Glutamatergic neuron (in vitro differentiated cells): ENCODE data around the gene PACSIN2. TPM values are rescaled to one million over a fixed set of nuclear protein-coding genes. Genes with fewer than 3 reads are reported as not detected.

Experiments
- DNase-seq: peaks from one replicate; pipeline ENCODE4 v3.0.0; 2022
- H3K27ac Mint-ChIP-seq: one replicate; pipeline ENCODE4 v1.8.0; 2020; ENCODE audit warnings: mild to moderate bottlenecking, mixed read lengths, inconsistent platforms; ENCODE audit not compliant: unreplicated experiment
- H3K27me3 Mint-ChIP-seq: one replicate; pipeline ENCODE4 v1.8.0; 2020; ENCODE audit warnings: mild to moderate bottlenecking, moderate library complexity, mixed read lengths, inconsistent platforms; ENCODE audit not compliant: unreplicated experiment
- H3K36me3 Mint-ChIP-seq: one replicate; pipeline ENCODE4 v1.8.0; 2020; ENCODE audit warnings: mild to moderate bottlenecking, mixed read lengths, inconsistent platforms; ENCODE audit not compliant: unreplicated experiment
- H3K4me1 Mint-ChIP-seq: one replicate; pipeline ENCODE4 v1.8.0; 2020; ENCODE audit warnings: mild to moderate bottlenecking, low read depth, mixed read lengths, inconsistent platforms; ENCODE audit not compliant: unreplicated experiment
- H3K4me3 Mint-ChIP-seq: one replicate; pipeline ENCODE4 v1.8.0; 2020; ENCODE audit warnings: mild to moderate bottlenecking, mixed read lengths, inconsistent platforms; ENCODE audit not compliant: unreplicated experiment
- H3K9me3 Mint-ChIP-seq: one replicate; pipeline ENCODE4 v1.8.0; 2020; ENCODE audit warnings: mild to moderate bottlenecking, moderate library complexity, mixed read lengths, inconsistent platforms; ENCODE audit not compliant: unreplicated experiment
- CTCF ChIP-seq: fragments of 200-600 bp; sonication (generic); IDR thresholded peaks from one replicate; pipeline ENCODE4 v1.5.0; 2021; ENCODE audit not compliant: partially characterized antibody, unreplicated experiment
- total RNA-seq: library from RNA; stranded (reverse); fragmentation: NEBNext Ultra II Directional; extraction: Animal tissue kit (Norgen Biotek cat#: 25700); gene quantifications from one replicate; pipeline ENCODE4 v1.2.1, GENCODE V29; 2021; ENCODE audit not compliant: unreplicated experiment

The PACSIN2 gene
- total RNA-seq, 1 donor from 2014 or later = 47.3 TPM

GRCh38 chr22:42992886-42993479 lies 22.0 kb downstream of the PACSIN2 start:
- H3K4me3 Mint-ChIP-seq = no peak overlapping the region
- H3K36me3 Mint-ChIP-seq = no peaks in the 10 kb centered on the region
- H3K27me3 Mint-ChIP-seq = peaks cover 5% of the 10 kb centered on the region
- no peaks in the 10 kb centered on the region for H3K4me1 Mint-ChIP-seq
- DNase-seq = no peak
- H3K9me3 Mint-ChIP-seq = peaks cover 2% of the 10 kb centered on the region
- H3K27ac Mint-ChIP-seq = no peak overlapping the region
- TF ChIP-seq CTCF = no peak

GRCh38 chr22:42992092-42992491 lies 22.9 kb downstream of the PACSIN2 start:
- no peak for DNase-seq
- TF ChIP-seq CTCF = no peak
- Mint-ChIP-seq H3K4me1 (peaks cover under 1% of the 10 kb centered on the region), H3K36me3 (no peaks in the 10 kb centered on the region), H3K9me3 (peaks cover 4% of the 10 kb centered on the region), H3K4me3 (no peak overlapping the region), H3K27ac (no peak overlapping the region), H3K27me3 (peaks cover 8% of the 10 kb centered on the region)

- Mint-ChIP-seq H3K4me3 (no peak overlapping the region), H3K36me3 (no peaks in the 10 kb centered on the region), H3K9me3 (peaks cover 4% of the 10 kb centered on the region), H3K27ac (no peak overlapping the region), H3K27me3 (peaks cover 8% of the 10 kb centered on the region), H3K4me1 (peaks cover 8% of the 10 kb centered on the region)
- no peak for DNase-seq
- no peak for TF ChIP-seq CTCF
Observed at GRCh38 chr22:42991010-42991651, 23.8 kb downstream of the PACSIN2 start.

GRCh38 chr22:42990131-42990838 lies 24.7 kb downstream of the PACSIN2 start:
- no peak overlapping the region for H3K4me3 Mint-ChIP-seq
- TF ChIP-seq CTCF = no peak
- H3K9me3 Mint-ChIP-seq = peaks cover 4% of the 10 kb centered on the region
- peaks cover 15% of the 10 kb centered on the region for H3K4me1 Mint-ChIP-seq
- H3K27me3 Mint-ChIP-seq = peaks cover 8% of the 10 kb centered on the region
- H3K27ac Mint-ChIP-seq = no peak overlapping the region
- DNase-seq = no peak
- H3K36me3 Mint-ChIP-seq = no peaks in the 10 kb centered on the region

- Mint-ChIP-seq H3K4me1 (peaks cover 18% of the 10 kb centered on the region), H3K36me3 (no peaks in the 10 kb centered on the region), H3K9me3 (peaks cover 7% of the 10 kb centered on the region), H3K4me3 (no peak overlapping the region), H3K27me3 (peaks cover 5% of the 10 kb centered on the region), H3K27ac (no peak overlapping the region)
- no peak for TF ChIP-seq CTCF
- no peak for DNase-seq
Observed at GRCh38 chr22:42986115-42986514, 28.8 kb downstream of the PACSIN2 start.
